ENCODE measurements around the gene RGS3.
"Not testable (repeated sequence)": the region's sequence is repeated elsewhere in the genome, so short reads cannot be mapped to it uniquely, and the experiment has no call there.

RGS3 gene

DNA sequence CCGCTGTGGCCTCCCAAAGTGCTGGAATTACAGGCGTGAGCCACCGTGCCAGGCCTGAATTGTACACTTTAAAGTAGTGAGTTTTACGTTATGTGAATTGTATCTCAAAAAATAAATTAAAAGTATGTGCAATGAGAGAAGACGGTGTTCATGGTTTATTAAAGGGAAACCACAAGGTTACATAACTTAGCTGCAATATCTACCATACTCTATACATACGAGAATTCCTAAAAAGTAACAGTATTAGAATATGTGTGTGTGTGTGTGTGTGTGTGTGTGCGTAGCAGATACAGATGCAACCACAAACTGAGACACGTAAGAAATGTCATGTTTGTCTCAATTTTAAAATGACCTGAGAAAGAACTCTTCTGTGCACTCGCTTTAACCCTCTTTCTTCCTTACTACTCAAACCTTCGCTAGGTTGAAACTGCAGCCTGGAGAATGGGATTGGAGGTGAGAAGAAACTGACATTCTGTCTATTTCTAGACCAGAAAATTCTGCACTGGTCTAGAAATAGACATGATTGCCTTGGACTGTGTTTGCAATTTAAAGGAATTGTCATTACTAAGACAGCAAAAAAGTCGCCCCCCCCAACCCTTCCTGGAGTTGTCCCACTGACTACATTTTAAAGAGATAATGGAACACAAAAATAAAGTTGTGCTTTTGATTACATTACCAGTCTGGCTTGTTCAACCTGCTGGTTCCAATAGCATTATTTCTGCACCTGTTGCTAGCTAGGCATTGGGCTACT, 167.0 kb downstream of the RGS3 start:
- DNase-seq (ENCODE audit: insufficient read length, low spot score) = no peak
- FAIRE-seq = no peak

GRCh38 chr9:113631137-113631765, 167.7 kb downstream of the RGS3 start:
- no peak for FAIRE-seq
- no peak for DNase-seq (ENCODE audit: insufficient read length, low spot score)

- DNase-seq (ENCODE audit: insufficient read length, low spot score) (no peak), FAIRE-seq (no peak)
Observed at GRCh38 chr9:113631871-113632665, 168.5 kb downstream of the RGS3 start.

DNA sequence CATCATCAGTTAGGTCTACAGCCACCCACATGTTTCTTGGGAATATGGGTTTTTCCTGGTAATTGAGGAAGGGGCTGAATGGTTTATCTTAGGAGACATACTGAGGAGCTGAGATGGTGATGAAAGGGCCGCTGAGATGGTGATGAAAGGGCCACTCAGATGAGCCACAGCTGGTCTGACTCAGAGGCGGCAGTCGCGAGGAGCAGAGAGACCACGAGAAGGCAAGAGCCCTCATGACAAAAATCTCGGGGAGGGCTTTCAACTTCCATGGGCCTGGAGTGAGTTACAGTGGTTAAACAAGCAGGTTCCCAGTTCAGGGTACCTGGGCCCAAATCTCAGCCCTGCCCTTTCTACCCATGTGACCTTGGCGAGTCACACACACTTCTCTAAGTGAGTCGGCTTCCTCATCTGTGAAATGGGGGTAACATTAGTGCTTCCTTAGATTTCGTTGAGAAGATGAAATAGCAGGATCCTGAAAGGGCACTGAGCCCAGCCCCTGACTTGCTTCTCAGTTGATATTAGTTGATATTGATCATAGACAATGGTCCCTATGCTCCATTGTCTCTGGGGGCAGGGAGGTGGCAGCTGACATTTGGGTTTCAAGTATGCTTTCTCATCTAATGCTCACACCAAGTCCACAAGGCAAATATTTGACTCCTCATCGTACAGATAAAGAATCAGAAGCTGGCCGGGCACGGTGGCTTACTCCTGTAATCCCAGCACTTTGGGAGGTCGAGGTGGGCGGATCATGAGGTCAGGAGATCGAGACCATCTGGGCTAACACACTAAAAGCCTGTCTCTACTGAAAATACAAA, 169.5 kb downstream of the RGS3 start:
- FAIRE-seq (no peak), DNase-seq (ENCODE audit: insufficient read length, low spot score) (no peak)

- no peak for FAIRE-seq
- no peak for DNase-seq (ENCODE audit: insufficient read length, low spot score)
Observed at GRCh38 chr9:113633782-113634595, 170.5 kb downstream of the RGS3 start.

GRCh38 chr9:113634596-113635515, 171.3 kb downstream of the RGS3 start:
- no peak for FAIRE-seq
- DNase-seq (ENCODE audit: insufficient read length, low spot score) = no peak

DNA sequence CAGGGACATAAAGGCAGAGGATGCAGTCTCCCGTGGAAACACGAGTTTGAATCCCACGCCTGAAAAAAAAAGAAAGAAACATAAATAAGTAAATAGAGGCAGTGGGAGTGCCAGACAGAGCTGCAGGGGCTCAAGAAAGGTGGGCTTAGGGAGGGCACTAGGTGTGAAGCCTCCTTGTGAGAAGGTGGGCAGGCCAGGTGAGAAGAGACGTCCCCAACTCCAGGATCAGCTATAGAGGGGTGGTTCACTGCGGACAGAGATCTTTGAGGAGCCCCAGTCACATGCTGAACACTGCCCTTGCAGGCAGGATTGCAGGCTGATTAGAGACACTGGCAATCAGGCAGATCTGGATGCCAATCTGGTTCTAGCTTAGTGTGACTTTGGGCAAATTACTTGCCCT, 172.1 kb downstream of the RGS3 start:
- FAIRE-seq = no peak
- no peak for DNase-seq (ENCODE audit: insufficient read length, low spot score)

DNA sequence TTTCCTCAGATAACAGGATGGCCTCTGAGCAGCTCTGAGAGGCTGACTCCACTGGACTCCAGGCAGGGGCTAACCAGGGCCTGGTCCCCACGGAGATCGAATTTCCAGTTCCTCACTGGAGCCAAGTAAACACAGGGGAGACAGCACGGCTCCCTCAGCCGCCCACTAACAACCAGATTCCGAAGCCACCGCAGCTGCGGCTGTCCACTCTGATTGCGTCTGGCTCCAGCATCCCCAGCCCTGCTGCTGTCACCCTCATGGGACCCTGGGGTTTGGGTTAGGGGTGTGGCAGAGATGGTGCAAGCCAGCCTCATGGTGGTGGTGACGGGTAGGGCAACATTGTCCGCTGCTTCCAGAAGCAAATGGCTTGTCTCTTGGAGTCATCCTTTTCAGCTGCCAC, 172.6 kb downstream of the RGS3 start:
- DNase-seq (ENCODE audit: insufficient read length, low spot score) (no peak), FAIRE-seq (no peak)

- no peak for FAIRE-seq
- DNase-seq (ENCODE audit: insufficient read length, low spot score) = no peak
Observed at GRCh38 chr9:113636693-113637092, 173.2 kb downstream of the RGS3 start.

GRCh38 chr9:113638490-113638889, 175.0 kb downstream of the RGS3 start:
- FAIRE-seq = no peak

GRCh38 chr9:113638897-113639296, 175.4 kb downstream of the RGS3 start:
- DNase-seq (ENCODE audit: insufficient read length, low spot score) (no peak), FAIRE-seq (no peak)

More at GRCh38 chr9:113638490-113638889, 175.0 kb downstream of the RGS3 start:
- no peak for DNase-seq (ENCODE audit: insufficient read length, low spot score)

GRCh38 chr9:113639411-113639970, 176.0 kb downstream of the RGS3 start:
- not testable (repeated sequence) for FAIRE-seq; DNase-seq (ENCODE audit: insufficient read length, low spot score)

DNA sequence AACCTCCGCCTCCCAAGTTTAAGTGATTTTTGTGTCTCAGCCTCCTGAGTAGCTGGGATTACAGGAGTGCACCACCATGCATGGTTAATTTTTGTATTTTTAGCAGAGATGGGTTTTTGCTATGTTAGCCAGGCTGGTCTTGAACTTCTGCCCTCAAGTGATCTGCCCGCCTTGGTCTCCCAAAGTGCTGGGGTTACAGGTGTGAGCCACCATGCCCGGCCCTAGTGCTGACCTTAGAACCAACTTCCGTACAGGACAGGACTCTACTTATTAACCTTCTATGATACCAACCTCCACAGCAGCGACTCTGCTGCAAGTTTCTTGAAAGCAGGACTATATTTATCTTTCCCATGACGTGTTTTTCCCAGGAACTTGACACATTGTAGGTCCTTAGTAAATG, 176.9 kb downstream of the RGS3 start:
- no peak for DNase-seq (ENCODE audit: insufficient read length, low spot score)
- FAIRE-seq = no peak

- no peak for FAIRE-seq
- DNase-seq (ENCODE audit: insufficient read length, low spot score) = no peak
Observed at GRCh38 chr9:113641100-113641885, 177.8 kb downstream of the RGS3 start.

- FAIRE-seq = no peak
- DNase-seq (ENCODE audit: insufficient read length, low spot score) = no peak
Observed at GRCh38 chr9:113644321-113644720, 180.8 kb downstream of the RGS3 start.

DNA sequence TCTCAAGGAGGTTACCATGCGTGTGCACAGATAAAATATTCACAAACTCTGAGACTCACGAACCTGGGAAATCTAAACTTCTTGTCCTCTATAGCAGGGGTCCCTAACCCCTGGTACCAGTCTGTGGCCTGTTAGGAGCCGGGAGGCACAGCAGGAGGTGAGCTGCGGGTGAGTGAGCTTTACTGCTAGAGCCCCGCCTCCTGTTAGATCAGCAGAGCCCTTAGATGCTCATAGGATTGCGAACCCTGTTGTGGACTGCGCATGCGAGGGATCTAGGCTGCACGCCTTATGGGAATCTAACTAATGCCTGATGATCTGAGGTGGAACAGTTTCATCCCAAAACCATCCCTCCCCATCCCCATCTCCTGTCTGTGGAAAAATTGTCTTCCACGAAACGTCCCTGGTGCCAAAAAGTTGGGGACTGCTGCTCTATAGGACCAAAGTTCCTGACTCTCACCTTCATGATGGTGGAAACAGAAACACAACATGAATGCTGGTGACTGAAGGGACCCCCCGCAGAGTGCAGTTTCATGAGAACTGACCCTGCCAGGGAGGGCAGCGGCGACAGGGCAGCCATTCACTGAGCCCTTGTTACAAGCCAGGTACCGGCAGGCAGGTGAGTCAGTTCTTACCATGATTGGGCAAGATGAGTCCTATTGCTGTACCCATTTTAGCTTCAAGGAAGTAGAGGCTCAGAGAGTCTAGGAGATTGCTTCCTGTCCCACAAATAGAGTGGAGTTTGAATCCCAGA, 181.9 kb downstream of the RGS3 start:
- DNase-seq (ENCODE audit: insufficient read length, low spot score) (no peak), FAIRE-seq (no peak)

- FAIRE-seq = no peak
Observed at GRCh38 chr9:113645978-113646253, 182.4 kb downstream of the RGS3 start.

More at GRCh38 chr9:113645978-113646253, 182.4 kb downstream of the RGS3 start:
- no peak for DNase-seq (ENCODE audit: insufficient read length, low spot score)

Measured in GM19239 (cell line).